HL-60/S4 treated with phorbol 12-myristate 13-acetate at 8.2 ng/mL for 4 days and 3 days (cell line): Measurements from ENCODE around the gene HIGD2B.
"Not testable (repeated sequence)": the region's sequence is repeated elsewhere in the genome, so short reads cannot be mapped to it uniquely, and the experiment has no call there.

Experiments used
- in situ Hi-C: fragments of 300-500 bp; cut with MboI; formaldehyde crosslinking; loops from 2 replicates; pipeline ENCODE4 v1.15.0; 2022; ENCODE audit warnings: low sequenced_read_pairs

Gene HIGD2B

GRCh38 chr15:72685925-72686794 lies at the start of gene HIGD2B, which contains the start of gene BBS4:
Gene HIGD2B, minus strand, starts transcription at chr15:72686182. Its CDS starts 9,808 bp downstream, at chr15:72676374.
Gene BBS4, plus strand, starts transcription at chr15:72686207. Its CDS starts 21 bp downstream, at chr15:72686228.
- in situ Hi-C loops, result no loop called here

DNA sequence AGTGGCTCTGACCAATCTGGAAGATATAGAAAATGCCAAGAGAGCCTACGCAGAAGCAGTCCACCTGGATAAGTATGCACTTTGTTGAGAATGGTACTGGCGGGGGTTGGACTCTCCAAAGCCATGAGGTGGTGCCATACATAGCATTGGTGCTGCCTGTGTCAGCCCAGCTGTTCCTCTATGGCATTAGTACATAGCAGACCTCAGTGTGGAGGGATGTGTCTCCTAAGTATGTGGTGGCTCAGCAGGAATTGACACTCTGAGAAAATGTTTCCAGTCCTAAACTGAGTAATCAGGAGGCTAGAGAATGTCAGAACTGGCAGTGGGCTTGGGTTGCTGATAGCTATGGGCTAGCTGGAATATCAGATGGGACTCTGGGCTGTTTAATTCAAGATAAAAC lies 49.1 kb upstream of the HIGD2B start:
- in situ Hi-C loops, result no loop called here

DNA sequence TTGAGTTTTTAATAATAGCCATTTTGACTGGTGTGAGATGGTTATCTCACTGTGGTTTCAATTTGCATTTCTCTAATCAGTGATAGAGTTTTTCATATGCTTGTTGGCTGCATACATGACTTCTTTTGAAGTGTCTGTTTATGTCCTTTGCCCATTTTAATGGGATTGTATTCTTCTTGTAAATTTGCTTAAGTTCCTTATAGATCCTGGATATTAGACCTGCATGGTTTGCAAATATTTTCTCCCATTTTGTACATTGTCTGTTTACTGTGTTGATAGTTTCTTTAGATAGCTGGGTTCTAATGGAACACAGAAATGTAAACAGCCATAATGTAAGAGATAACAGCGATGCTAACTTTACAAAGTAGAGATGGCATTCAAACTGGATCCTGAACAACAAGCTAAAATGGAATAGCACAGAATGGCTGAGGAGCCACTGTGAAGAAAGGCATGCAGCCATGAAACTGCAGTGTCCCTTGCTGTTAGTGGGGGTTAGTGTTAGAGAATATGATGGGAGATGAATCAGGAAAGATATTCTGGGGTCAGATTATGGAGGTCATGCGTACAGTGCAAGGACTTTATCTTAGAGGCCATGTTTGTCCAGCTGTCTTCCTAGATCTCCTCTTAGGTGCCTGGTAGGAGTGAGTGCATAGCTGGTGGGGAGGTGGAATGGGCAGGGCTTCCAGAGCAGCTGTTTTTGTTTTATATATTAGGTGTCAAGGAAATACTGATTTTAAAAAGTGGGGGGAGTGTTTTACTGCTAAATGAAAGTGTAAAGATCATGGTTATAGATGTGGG lies 48.2 kb upstream of the HIGD2B start:
- in situ Hi-C loops, result no loop called here

DNA sequence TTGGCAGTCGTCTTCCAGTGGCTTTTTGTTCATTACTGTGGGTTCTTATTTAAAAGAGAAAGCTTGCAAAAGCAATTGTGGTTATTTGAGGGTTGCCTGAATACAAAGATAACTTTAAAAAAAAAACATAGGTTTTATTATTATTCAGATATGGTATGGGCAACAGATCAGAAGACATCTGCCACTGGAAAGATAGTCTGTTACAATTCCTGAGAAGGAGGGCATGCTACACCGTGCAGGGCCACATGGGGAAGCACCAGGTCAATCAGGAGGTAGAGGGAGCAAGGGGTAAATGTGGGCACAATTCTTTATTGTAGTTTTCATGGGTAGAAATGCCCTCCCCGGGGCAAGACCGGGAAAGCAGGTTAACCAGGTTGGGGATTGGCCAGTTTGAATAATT lies 46.5 kb upstream of the HIGD2B start:
- in situ Hi-C loops, result no loop called here

GRCh38 chr15:72732086-72732485 lies 46.1 kb upstream of the HIGD2B start:
- in situ Hi-C loops, result no loop called here

- in situ Hi-C loops, result no loop called here
Observed at GRCh38 chr15:72728821-72729220, 42.8 kb upstream of the HIGD2B start.

DNA sequence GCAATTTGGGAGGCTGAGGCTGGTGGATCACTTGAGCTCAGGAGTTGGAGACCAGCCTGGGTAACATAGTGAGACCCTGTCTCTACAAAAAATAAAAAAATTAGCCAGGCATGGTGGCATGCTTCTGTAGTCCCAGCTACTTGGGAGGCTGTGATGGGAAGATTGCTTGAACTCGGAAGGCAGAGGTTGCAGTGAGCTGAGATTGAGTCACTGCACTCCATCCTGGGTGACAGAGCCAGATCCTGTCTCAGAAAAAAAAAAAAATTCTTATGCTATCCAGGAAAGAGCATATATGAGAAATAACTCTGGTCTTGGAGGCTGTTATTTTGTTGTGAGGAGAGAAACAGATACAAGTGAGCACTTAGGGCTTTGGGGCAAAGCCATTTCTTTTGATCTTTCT lies 42.3 kb upstream of the HIGD2B start:
- in situ Hi-C loops, result not testable (repeated sequence)

DNA sequence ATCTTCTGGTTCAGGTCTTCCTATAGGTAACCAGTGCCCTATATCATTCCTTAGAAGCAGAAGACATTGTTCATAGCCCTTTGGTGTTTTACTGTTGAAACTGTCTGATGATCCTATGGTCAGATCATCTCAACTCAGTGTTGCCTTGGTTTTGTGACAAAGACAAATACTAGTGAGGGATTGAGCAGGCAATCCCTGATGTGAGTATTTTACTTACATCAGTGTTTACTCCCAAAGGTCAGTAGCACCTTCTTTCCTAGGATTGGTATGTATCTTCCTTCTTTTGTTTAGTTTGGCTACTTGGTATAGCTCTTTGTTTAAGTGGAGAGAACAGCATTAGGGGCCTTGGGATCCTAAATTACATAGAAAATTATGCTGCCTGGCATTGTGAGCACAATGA lies 41.2 kb upstream of the HIGD2B start:
- in situ Hi-C loops, result no loop called here

GRCh38 chr15:72725851-72726250 lies 39.9 kb upstream of the HIGD2B start:
- in situ Hi-C loops, result not testable (repeated sequence)

DNA sequence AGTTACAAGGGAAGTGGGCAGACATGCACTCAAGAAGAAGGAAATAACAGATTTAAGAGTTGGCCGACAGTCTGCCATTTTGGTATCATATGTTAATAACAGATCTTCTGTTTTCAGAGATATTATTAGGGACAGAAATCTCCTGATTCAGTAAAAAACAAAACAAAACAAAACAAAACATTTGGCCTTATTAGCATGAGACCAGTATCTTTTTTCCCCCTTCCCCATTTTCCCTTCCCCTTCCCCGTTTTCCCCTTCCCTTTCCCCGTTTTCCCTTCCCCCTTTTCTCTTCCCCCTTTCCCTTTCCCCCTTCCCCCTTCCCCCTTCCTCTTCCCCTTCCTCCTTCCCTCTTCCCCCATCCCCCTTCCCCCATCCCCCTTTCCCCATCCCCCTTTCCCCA lies 39.5 kb upstream of the HIGD2B start:
- in situ Hi-C loops, result no loop called here

DNA sequence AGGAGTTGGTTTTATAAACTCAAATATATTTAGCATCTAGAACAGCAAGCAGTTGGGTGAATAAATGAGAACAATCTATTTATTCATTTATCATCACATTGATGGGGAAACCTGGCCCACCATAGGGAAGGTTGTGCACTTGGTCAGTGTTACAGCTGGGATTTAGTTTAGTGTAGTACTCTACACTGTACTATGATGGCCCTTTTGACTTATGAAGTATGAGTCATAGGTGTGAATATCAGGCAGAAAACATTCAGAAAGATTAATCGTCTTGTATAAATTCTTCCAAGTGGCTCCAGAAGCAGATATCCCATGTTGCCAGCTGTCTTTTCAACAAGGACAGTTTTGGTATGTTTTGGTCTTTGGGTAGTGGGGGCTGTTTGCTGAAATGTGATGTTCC lies 38.0 kb upstream of the HIGD2B start:
- in situ Hi-C loops, result loop anchor here (25.0 kb wide), 2 partner anchors 363 to 513 kb away; no protein-coding TSS in a partner anchor

- in situ Hi-C loops, result loop anchor here (25.0 kb wide), 2 partner anchors 365 to 515 kb away; no protein-coding TSS in a partner anchor
Observed at GRCh38 chr15:72722071-72722696, 36.2 kb upstream of the HIGD2B start.

- in situ Hi-C loops, result loop anchor here (25.0 kb wide), 2 partner anchors 379 to 529 kb away; no protein-coding TSS in a partner anchor
Observed at GRCh38 chr15:72708551-72709303, 22.7 kb upstream of the HIGD2B start.

GRCh38 chr15:72706266-72706665 lies 20.3 kb upstream of the HIGD2B start:
- in situ Hi-C loops, result loop anchor here (25.0 kb wide), 2 partner anchors 381 to 531 kb away; no protein-coding TSS in a partner anchor

DNA sequence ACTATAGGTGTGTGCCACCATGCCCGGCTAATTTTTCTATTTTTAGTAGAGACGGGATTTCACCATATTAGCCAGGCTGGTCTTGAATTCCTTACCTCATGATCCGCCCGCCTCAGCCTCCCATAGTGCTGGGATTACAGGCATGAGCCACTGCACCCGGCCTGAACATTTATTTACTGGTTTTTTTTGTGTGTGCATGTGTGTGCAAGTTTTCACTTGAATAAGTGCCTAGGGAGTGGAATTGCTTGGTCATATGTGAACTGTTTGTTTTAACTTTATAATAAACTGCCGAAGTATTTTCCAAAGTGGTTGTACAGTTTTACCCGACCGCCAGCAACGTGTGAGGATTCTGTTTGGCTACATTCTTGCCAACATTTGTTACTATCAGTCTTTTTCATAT lies 14.1 kb upstream of the HIGD2B start:
- in situ Hi-C loops, result loop anchor here (25.0 kb wide), 2 partner anchors 387 to 537 kb away; no protein-coding TSS in a partner anchor

GRCh38 chr15:72698938-72699337 lies 13.0 kb upstream of the HIGD2B start:
- in situ Hi-C loops, result no loop called here

DNA sequence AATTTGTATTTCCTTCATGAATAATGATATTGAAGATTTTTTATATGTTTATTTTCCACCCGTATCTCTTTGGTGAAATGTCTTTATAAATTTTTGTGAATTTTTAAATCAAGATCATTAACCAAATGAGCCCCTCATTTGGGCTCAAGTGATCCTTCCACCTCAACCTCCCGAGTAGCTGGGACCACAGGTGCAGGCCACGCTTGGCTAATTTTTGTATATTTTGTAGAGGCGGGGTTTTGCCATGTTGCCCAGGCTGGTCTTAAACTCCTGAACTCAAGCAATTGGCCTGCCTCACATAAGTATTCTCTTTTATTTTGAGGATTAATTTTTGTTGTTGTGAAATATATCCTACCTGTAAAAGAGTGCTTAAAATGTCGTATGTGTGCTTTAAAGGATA lies 5.0 kb upstream of the HIGD2B start:
- in situ Hi-C loops, result no loop called here

DNA sequence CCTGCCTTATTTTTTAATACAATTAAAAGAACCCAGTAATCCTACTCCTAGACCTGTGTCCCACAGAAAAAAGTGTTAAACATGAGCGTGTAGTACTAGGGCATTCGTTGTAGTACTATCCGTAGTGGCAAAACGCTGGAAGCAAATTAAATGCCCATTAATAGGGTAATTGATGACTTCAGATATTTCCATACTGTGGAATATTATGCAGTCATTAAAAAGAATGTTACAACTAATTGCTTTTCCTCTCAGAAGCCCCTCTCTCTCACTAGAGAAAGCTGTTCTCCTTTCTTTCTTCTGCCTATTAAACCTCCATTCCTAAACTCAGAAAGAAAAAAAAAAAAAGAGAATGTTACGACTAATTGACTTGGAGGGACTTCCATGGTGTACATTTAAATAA lies 2.7 kb upstream of the HIGD2B start:
- in situ Hi-C loops, result no loop called here

- in situ Hi-C loops, result no loop called here
Observed at GRCh38 chr15:72685301-72685924, 569 bp downstream of the HIGD2B start.

- in situ Hi-C loops, result no loop called here
Observed at GRCh38 chr15:72682772-72683171, 3.2 kb downstream of the HIGD2B start.
